WTC11 (cell line): ENCODE data around the gene ASIP. TPM values are rescaled to one million over a fixed set of nuclear protein-coding genes. Genes with fewer than 3 reads are reported as not detected.
A peak's percentile ranks its signal among the peaks of the same experiment; 100 is the strongest.

Experiments used
- ATAC-seq: fragments of 200-7000 bp; cut with Tn5 transposase; 2 replicates; pipeline ENCODE4 v1.10.0; 2021; ENCODE audit warnings: mild to moderate bottlenecking, moderate library complexity
- CTCF ChIA-PET: fragments of 300-600 bp; sonication (Branson Sonifier 250); formaldehyde crosslinking; loops from one replicate; lab custom pipeline; 2021; ENCODE audit warnings: antibody characterized with exemption; lab: Charles Lee
- POLR2A ChIA-PET: fragments of 350-600 bp; sonication (Branson Sonifier 250); formaldehyde crosslinking; loops from one replicate; lab custom pipeline; 2021; ENCODE audit warnings: antibody characterized with exemption; lab: Charles Lee
- DNase-seq: peaks from one replicate; pipeline ENCODE4 v3.0.0; 2021; ENCODE audit warnings: low spot score
- H3K27ac Mint-ChIP-seq: 2 replicates; pipeline ENCODE4 v1.8.0; 2021; ENCODE audit warnings: mixed read lengths
- H3K27me3 Mint-ChIP-seq: 2 replicates; pipeline ENCODE4 v1.8.0; 2021; ENCODE audit warnings: low read depth, mild to moderate bottlenecking, moderate library complexity, mixed read lengths
- H3K36me3 Mint-ChIP-seq: 2 replicates; pipeline ENCODE4 v1.8.0; 2021; ENCODE audit warnings: mixed read lengths
- H3K4me1 Mint-ChIP-seq: 2 replicates; pipeline ENCODE4 v1.8.0; 2022; ENCODE audit warnings: mixed read lengths
- H3K4me3 Mint-ChIP-seq: 2 replicates; pipeline ENCODE4 v1.8.0; 2021; ENCODE audit warnings: mild to moderate bottlenecking, moderate library complexity, mixed read lengths
- H3K9me3 Mint-ChIP-seq: 2 replicates; pipeline ENCODE4 v1.8.0; 2021; ENCODE audit warnings: mixed read lengths
- FOXJ3 ChIP-seq: sonication (generic); formaldehyde crosslinking; IDR thresholded peaks from 2 replicates; pipeline ENCODE4 v1.9.0; 2021; ENCODE audit warnings: missing genetic modification reagents, mild to moderate bottlenecking, borderline replicate concordance
- GTF2I ChIP-seq: fragments of 250-450 bp; sonication (Bioruptor Pico); conservative IDR thresholded peaks from 2 replicates; pipeline ENCODE4 v1.4.0; 2021; ENCODE audit warnings: mild to moderate bottlenecking
- HMGA2 ChIP-seq: fragments of 250-450 bp; sonication (Bioruptor Pico); IDR thresholded peaks from 2 replicates; pipeline ENCODE4 v1.4.0; 2021; ENCODE audit warnings: mild to moderate bottlenecking, moderate library complexity
- JAZF1 ChIP-seq: fragments of 250-450 bp; sonication (Bioruptor Pico); IDR thresholded peaks from 2 replicates; pipeline ENCODE4 v1.9.0; 2021; ENCODE audit warnings: moderate library complexity, mild to moderate bottlenecking, inconsistent platforms
- JUN ChIP-seq: sonication (generic); formaldehyde crosslinking; IDR thresholded peaks from 2 replicates; pipeline ENCODE4 v1.8.0; 2023; ENCODE audit warnings: mild to moderate bottlenecking, missing genetic modification reagents
- MXD4 ChIP-seq: fragments of 250-450 bp; sonication (Bioruptor Pico); IDR thresholded peaks from 2 replicates; pipeline ENCODE4 v1.8.0; 2021; ENCODE audit warnings: mild to moderate bottlenecking, moderate library complexity, borderline replicate concordance
- NFATC4 ChIP-seq: fragments of 250-450 bp; sonication (Bioruptor Pico); IDR thresholded peaks from 2 replicates; pipeline ENCODE4 v1.9.0; 2021; ENCODE audit warnings: mild to moderate bottlenecking
- NR1H2 ChIP-seq: sonication (generic); formaldehyde crosslinking; IDR thresholded peaks from 2 replicates; pipeline ENCODE4 v1.9.0; 2021; ENCODE audit warnings: mild to moderate bottlenecking, moderate library complexity, missing genetic modification reagents
- OVOL2 ChIP-seq: fragments of 250-450 bp; sonication (Bioruptor Pico); IDR thresholded peaks from 2 replicates; pipeline ENCODE4 v1.9.0; 2021; ENCODE audit warnings: mild to moderate bottlenecking, borderline replicate concordance
- SP1 ChIP-seq: sonication (generic); formaldehyde crosslinking; conservative IDR thresholded peaks from 2 replicates; pipeline ENCODE4 v1.8.1; 2022; ENCODE audit warnings: missing genetic modification reagents
- TEAD4 ChIP-seq: sonication (generic); formaldehyde crosslinking; IDR thresholded peaks from 2 replicates; pipeline ENCODE4 v1.8.0; 2022; ENCODE audit warnings: mild to moderate bottlenecking, missing genetic modification reagents
- TP53 ChIP-seq: sonication (generic); formaldehyde crosslinking; IDR thresholded peaks from 2 replicates; pipeline ENCODE4 v1.8.1; 2023; ENCODE audit warnings: mild to moderate bottlenecking, missing genetic modification reagents
- ZNF121 ChIP-seq: sonication (generic); formaldehyde crosslinking; IDR thresholded peaks from 2 replicates; pipeline ENCODE4 v1.8.0; 2023; ENCODE audit warnings: missing genetic modification reagents
- ZNF138 ChIP-seq: sonication (generic); formaldehyde crosslinking; conservative IDR thresholded peaks from 2 replicates; pipeline ENCODE4 v1.8.1; 2022; ENCODE audit warnings: mild to moderate bottlenecking, moderate library complexity, missing genetic modification reagents
- total RNA-seq: library from RNA; stranded (reverse); gene quantifications from 3 replicates; pipeline ENCODE4 v1.2.3, GENCODE V29; 2021
- TF ChIP-seq, protein P1 (sequence below): sonication (generic); formaldehyde crosslinking; IDR thresholded peaks from 2 replicates; pipeline ENCODE4 v1.8.1; 2022; ENCODE audit warnings: low read depth, mild to moderate bottlenecking, moderate library complexity, missing genetic modification reagents, borderline replicate concordance
- TF ChIP-seq, protein P2 (sequence below): sonication (generic); formaldehyde crosslinking; IDR thresholded peaks from 2 replicates; pipeline ENCODE4 v1.8.1; 2022; ENCODE audit warnings: mild to moderate bottlenecking, moderate library complexity, missing genetic modification reagents
- TF ChIP-seq, protein P3 (sequence below): sonication (generic); formaldehyde crosslinking; IDR thresholded peaks from 2 replicates; pipeline ENCODE4 v1.8.0; 2022; ENCODE audit warnings: mild to moderate bottlenecking, missing genetic modification reagents
- TF ChIP-seq, protein P4 (sequence below): sonication (generic); formaldehyde crosslinking; IDR thresholded peaks from 2 replicates; pipeline ENCODE4 v1.8.1; 2023; ENCODE audit warnings: mild to moderate bottlenecking, missing genetic modification reagents, moderate library complexity
- TF ChIP-seq, protein P5 (sequence below): sonication (generic); formaldehyde crosslinking; IDR thresholded peaks from 2 replicates; pipeline ENCODE4 v1.8.0; 2023; ENCODE audit warnings: missing genetic modification reagents
- TF ChIP-seq, protein P6 (sequence below): sonication (generic); formaldehyde crosslinking; IDR thresholded peaks from 2 replicates; pipeline ENCODE4 v1.8.1; 2022; ENCODE audit warnings: mild to moderate bottlenecking, missing genetic modification reagents, moderate library complexity, borderline replicate concordance
- TF ChIP-seq, protein P7 (sequence below): sonication (generic); formaldehyde crosslinking; IDR thresholded peaks from 2 replicates; pipeline ENCODE4 v1.8.0; 2022; ENCODE audit warnings: mild to moderate bottlenecking, missing genetic modification reagents
- TF ChIP-seq, protein P8 (sequence below): sonication (generic); formaldehyde crosslinking; IDR thresholded peaks from 2 replicates; pipeline ENCODE4 v1.8.1; 2023; ENCODE audit warnings: mild to moderate bottlenecking, missing genetic modification reagents
- TF ChIP-seq, protein P9 (sequence below): fragments of 250-450 bp; sonication (Bioruptor Pico); IDR thresholded peaks from 2 replicates; pipeline ENCODE4 v1.9.0; 2021; ENCODE audit warnings: moderate library complexity, mild to moderate bottlenecking, inconsistent platforms, borderline replicate concordance

The ASIP gene
- total RNA-seq, 1 experiment from 2014 or later: not detected

DNA sequence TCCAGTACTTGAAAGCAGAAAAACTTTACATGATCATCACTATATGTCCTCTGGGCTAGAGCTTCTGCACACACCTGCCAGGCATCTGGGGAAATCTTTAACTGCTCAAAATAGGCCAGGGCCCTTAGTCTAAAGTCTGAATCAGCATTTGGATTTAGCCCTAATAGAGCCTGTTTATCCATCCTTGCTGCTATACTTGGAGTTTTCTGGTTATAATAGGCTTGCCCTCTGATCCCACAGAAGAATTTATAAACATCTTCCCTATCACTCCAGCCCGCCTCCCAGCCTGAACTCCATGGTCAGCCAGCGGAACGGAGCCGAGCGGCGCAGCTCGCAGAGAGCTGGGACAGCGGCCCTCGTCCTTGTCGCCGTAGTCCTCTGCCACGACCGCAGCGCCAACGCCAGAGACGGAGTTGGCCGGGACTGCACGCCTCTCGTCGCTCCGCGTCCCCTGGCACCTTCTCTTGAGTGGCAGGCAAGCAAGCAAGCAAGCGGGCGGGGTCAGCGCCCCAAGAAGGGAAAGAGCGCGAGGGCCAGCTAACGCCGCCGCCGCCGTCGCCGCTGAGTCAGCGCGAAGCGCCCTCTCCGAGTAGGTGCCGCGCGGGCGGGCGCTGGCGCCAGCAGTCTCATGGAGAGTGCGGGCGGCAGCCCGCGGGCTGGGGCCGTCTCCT lies 25.4 kb upstream of the ASIP start (continued):
- TF ChIP-seq NFATC4: no peak
- TF ChIP-seq, protein P1, sequence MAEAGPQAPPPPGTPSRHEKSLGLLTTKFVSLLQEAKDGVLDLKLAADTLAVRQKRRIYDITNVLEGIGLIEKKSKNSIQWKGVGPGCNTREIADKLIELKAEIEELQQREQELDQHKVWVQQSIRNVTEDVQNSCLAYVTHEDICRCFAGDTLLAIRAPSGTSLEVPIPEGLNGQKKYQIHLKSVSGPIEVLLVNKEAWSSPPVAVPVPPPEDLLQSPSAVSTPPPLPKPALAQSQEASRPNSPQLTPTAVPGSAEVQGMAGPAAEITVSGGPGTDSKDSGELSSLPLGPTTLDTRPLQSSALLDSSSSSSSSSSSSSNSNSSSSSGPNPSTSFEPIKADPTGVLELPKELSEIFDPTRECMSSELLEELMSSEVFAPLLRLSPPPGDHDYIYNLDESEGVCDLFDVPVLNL (CRISPR knock-in tag): no peak
- no peak for TF ChIP-seq TP53 (CRISPR knock-in tag)
- TF ChIP-seq, protein P2, sequence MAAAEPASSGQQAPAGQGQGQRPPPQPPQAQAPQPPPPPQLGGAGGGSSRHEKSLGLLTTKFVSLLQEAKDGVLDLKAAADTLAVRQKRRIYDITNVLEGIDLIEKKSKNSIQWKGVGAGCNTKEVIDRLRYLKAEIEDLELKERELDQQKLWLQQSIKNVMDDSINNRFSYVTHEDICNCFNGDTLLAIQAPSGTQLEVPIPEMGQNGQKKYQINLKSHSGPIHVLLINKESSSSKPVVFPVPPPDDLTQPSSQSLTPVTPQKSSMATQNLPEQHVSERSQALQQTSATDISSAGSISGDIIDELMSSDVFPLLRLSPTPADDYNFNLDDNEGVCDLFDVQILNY (CRISPR knock-in tag): peak; percentile 79; the same call in 1 of the 2 replicates
- TF ChIP-seq, protein P3, sequence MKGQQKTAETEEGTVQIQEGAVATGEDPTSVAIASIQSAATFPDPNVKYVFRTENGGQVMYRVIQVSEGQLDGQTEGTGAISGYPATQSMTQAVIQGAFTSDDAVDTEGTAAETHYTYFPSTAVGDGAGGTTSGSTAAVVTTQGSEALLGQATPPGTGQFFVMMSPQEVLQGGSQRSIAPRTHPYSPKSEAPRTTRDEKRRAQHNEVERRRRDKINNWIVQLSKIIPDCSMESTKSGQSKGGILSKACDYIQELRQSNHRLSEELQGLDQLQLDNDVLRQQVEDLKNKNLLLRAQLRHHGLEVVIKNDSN (CRISPR knock-in tag): no peak
- no peak for TF ChIP-seq NR1H2
- TF ChIP-seq, protein P4, sequence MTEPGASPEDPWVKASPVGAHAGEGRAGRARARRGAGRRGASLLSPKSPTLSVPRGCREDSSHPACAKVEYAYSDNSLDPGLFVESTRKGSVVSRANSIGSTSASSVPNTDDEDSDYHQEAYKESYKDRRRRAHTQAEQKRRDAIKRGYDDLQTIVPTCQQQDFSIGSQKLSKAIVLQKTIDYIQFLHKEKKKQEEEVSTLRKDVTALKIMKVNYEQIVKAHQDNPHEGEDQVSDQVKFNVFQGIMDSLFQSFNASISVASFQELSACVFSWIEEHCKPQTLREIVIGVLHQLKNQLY (CRISPR knock-in tag): no peak
- no peak for TF ChIP-seq OVOL2 (CRISPR knock-in tag)
- no peak for TF ChIP-seq SP1 (CRISPR knock-in tag)
- TF ChIP-seq, protein P5, sequence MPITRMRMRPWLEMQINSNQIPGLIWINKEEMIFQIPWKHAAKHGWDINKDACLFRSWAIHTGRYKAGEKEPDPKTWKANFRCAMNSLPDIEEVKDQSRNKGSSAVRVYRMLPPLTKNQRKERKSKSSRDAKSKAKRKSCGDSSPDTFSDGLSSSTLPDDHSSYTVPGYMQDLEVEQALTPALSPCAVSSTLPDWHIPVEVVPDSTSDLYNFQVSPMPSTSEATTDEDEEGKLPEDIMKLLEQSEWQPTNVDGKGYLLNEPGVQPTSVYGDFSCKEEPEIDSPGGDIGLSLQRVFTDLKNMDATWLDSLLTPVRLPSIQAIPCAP (CRISPR knock-in tag): no peak
- no peak for TF ChIP-seq GTF2I (CRISPR knock-in tag)
- TF ChIP-seq, protein P6, sequence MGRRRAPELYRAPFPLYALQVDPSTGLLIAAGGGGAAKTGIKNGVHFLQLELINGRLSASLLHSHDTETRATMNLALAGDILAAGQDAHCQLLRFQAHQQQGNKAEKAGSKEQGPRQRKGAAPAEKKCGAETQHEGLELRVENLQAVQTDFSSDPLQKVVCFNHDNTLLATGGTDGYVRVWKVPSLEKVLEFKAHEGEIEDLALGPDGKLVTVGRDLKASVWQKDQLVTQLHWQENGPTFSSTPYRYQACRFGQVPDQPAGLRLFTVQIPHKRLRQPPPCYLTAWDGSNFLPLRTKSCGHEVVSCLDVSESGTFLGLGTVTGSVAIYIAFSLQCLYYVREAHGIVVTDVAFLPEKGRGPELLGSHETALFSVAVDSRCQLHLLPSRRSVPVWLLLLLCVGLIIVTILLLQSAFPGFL: no peak
- TF ChIP-seq, protein P7, sequence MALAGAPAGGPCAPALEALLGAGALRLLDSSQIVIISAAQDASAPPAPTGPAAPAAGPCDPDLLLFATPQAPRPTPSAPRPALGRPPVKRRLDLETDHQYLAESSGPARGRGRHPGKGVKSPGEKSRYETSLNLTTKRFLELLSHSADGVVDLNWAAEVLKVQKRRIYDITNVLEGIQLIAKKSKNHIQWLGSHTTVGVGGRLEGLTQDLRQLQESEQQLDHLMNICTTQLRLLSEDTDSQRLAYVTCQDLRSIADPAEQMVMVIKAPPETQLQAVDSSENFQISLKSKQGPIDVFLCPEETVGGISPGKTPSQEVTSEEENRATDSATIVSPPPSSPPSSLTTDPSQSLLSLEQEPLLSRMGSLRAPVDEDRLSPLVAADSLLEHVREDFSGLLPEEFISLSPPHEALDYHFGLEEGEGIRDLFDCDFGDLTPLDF (CRISPR knock-in tag): no peak
- TF ChIP-seq JAZF1 (CRISPR knock-in tag): no peak
- no peak for TF ChIP-seq JUN (CRISPR knock-in tag)
- TF ChIP-seq MXD4: no peak
- TF ChIP-seq, protein P8, sequence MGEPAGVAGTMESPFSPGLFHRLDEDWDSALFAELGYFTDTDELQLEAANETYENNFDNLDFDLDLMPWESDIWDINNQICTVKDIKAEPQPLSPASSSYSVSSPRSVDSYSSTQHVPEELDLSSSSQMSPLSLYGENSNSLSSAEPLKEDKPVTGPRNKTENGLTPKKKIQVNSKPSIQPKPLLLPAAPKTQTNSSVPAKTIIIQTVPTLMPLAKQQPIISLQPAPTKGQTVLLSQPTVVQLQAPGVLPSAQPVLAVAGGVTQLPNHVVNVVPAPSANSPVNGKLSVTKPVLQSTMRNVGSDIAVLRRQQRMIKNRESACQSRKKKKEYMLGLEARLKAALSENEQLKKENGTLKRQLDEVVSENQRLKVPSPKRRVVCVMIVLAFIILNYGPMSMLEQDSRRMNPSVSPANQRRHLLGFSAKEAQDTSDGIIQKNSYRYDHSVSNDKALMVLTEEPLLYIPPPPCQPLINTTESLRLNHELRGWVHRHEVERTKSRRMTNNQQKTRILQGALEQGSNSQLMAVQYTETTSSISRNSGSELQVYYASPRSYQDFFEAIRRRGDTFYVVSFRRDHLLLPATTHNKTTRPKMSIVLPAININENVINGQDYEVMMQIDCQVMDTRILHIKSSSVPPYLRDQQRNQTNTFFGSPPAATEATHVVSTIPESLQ (CRISPR knock-in tag): no peak

DNA sequence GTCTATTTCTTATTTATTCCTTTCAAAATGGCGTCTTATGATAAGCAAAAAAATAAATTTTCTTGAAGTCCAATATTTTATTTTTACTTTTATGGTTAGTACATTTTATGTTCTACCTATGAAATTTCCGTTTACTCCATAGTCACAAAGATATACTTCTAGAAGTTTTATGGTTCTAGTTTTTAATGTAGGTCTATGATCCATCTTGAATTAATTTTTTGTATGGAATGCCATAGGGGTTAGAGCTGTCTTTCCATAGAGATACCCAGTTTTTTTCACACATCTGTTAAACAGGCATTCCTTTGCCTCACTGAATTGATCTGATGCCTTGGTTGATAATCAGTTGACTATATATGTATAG lies 24.9 kb upstream of the ASIP start:
- no peak overlapping the region for H3K27ac Mint-ChIP-seq
- CTCF ChIA-PET: interaction anchor here (0.6 to 1.0 kb wide), 4 partner anchors 10 to 307 kb away, joined by 3 read pairs; no protein-coding TSS in a partner anchor
- TF ChIP-seq ZNF138 (CRISPR knock-in tag) (no peak), TEAD4 (CRISPR knock-in tag) (no peak), HMGA2 (CRISPR knock-in tag) (no peak), FOXJ3 (CRISPR knock-in tag) (no peak), ZNF121 (CRISPR knock-in tag) (no peak), MXD4 (no peak)
- TF ChIP-seq, protein P9, sequence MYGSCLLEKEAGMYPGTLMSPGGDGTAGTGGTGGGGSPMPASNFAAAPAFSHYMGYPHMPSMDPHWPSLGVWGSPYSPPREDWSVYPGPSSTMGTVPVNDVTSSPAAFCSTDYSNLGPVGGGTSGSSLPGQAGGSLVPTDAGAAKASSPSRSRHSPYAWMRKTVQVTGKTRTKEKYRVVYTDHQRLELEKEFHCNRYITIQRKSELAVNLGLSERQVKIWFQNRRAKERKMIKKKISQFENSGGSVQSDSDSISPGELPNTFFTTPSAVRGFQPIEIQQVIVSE (CRISPR knock-in tag): no peak
- TF ChIP-seq, protein P8 (CRISPR knock-in tag): no peak

More for the DNA sequence above, 24.9 kb upstream of the ASIP start:
- Mint-ChIP-seq H3K36me3 (peaks cover 6% of the 10 kb centered on the region; the same call in 1 of the 2 replicates), H3K27me3 (peaks cover 25% of the 10 kb centered on the region), H3K9me3 (peaks cover 10% of the 10 kb centered on the region), H3K4me1 (peaks cover 5% of the 10 kb centered on the region; the same call in 1 of the 2 replicates), H3K4me3 (no peak overlapping the region)
- POLR2A ChIA-PET: no interaction called here
- ATAC-seq: no peak
- DNase-seq: no peak
